IPS DF 19.7 (cell line): ENCODE data around the gene CREG1.

ENCODE experiments used
- DNase-seq: peaks from one replicate; pipeline ENCODE4 v3.0.0-alpha.2; 2013; ENCODE audit warnings: low read depth, low spot score

The CREG1 gene

DNA sequence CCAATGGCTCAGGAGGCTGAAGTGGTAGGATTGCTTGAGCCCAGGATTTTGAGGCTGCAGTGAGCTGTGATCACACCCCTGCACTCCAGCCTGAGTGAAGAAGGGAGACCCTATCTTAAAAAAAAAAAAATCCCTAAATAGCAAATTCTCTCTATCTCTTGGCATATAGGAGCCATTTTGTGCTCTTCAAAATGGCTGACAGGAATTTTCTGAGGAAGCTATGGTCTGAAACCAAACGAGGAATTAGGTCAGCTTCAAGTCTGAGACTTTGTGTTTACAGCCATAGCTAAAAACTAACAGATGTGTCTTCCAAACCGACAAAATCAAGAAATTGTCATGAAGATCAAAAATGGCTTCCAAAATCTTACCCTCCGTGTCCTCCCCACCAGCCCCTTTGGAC, 45.8 kb downstream of the CREG1 start:
- no peak for DNase-seq

DNA sequence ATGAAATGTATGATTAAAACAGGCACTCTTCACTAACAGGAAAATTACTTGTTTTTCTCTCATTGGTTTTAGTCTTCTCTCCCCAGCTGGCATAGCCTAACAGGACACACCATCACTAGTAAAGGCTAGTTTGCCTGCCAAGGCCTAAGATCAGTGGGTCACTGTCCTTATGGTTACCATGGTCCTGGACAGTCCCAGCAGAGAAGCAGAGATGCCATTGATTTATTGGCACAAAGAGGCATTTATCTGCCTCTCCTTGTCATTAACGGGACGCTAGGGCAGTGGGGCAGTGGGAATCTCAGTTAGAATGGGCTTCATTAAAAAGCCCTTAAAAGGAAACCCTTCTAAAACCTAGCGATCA, 49.1 kb downstream of the CREG1 start:
- DNase-seq, result no peak

DNA sequence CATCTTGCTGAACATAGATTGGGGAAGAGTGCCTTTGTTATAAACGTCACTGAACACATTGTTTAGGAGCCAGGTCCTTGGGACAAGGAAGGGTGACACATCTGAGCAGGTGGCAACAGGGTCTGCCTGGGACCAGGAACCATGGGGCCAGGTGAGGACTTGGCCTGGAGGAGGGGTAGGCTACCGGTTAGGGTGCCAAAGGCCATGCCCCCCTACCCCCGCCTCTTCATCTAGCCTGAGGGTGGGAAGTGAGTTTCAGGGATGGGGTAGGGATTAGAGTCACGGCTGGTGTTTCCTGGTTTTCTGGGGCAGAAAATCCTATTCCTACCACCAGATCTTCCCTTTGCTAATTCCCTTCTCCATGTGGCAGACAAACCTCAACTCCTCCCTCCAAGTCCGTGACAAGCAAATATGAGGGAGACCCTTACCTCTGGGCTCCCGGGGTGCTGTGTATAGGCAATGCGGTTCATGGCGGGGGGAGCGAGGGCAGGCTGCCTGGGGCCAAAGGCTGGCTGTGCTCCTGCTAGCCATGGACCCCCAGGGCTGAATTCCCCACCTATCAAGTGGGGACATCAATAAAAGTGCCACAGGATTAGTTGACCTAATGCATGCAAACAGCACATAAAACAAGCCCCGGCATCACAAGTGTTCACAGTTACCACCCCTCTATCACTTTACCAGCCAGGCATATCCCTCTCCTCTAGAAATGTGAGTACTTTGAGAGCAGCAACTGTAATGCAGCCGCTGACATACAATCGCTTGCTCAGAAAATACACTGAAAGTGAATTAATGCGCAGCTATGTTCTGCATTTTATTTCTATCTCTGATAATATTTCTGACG, 49.7 kb downstream of the CREG1 start:
- DNase-seq, result no peak

DNA sequence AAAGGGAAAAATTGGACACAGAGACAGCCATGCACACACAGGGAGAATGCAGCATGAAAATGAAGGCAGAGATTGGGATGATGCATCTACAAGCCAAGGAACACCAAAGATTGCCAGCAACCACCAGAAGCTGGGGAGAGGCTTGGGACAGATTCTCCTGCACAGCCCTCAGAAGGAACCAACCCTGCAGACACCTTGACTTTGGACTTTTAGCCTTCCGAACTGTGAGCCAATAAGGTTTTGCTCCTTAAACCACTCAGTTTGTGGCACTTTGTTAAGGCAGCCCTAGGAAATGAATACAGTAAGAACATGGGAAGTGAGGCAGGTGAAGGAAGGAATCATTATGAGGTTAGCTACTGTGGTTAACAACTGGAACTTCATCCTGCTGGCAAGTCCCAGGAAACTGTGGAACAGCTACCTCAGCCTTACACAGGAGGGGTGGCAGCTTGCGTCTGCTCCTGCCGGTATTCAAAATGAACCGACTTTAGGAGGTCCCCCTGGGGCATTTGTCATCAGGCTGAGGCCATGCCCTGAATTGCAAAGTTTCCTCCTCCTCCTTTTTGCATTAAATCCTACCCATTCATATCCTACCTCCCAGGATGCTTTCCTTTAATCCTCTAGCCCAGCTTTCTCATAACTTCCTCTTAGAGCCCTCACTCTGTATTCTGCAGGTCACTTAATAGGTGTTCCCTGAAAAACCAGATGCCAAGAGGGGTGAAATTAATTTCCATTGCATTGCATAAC, 50.7 kb downstream of the CREG1 start:
- no peak for DNase-seq

DNA sequence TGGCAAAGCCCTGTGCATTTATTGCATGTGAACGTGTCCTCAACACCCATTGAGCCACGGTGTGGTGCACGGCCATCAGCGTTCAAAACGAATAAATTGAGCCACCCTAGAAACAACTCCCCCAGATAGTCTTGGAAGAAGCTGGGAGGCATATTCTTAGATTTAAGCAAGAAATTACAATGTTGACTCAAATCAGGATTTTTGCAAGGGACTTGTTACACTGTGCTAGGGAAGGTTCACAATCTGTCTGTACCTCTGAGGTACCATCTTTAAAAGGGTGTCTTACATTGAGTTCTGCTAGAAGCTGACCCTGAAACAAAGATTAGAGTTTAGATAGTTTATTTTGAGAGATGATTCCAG, 51.4 kb downstream of the CREG1 start:
- no peak for DNase-seq

DNA sequence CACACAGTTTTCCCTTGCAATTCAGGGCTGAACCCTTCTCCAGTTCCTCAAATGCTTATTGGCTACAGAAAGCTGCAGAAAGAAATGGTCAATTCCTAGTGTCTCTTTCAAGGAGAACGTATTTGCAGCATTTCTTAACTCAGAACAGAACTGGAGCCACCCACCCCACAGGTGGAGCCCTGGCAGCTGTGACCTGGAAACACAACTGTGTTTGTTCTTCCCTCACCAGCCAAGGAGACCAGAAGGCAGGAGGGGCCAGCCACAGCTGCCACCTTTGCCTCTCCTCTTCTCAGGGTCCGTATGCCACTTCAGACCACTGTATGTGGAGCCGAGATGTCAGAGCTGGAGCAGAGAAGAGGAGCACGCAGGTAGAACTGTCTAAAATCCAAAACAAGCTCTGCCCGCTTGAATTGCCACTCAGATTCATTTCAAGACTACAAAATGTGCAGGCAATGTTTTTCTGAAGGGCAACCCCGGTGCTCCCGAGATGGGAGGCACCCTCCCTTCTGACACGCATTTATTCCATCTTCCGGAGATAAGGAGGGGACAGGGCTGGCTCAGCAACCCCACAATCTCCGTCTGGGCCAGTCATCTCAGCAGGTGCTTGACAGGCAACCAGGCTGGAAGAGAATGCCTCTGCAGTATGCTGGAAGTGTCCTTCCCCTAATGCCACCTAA, 51.9 kb downstream of the CREG1 start:
- DNase-seq, result no peak

DNA sequence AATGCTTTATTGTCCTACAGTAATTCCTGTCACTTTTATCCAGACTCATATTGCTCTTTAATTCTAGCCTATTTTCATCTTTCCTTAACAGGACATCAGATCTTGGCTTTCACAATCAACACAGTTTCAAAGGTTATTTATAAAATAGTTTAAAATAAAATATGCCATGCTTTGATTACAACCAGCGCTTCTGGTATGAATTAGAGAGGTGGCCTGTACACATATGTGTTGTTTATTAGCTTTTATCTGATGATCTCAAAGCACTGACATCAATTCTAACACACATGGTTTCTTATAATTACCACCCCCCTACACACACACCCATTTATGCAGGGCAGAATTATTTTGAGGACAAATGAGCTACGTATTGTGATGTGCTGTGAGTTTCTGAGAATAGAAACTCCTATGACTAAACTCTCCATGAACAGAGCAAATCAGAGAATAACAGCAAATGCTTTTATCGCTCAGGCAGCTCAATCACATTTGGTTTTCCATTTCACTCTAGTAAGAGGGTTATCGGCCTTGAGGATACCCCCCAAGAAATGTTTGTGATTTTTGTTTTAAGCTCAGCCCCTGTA, 53.2 kb downstream of the CREG1 start:
- DNase-seq, result no peak

DNA sequence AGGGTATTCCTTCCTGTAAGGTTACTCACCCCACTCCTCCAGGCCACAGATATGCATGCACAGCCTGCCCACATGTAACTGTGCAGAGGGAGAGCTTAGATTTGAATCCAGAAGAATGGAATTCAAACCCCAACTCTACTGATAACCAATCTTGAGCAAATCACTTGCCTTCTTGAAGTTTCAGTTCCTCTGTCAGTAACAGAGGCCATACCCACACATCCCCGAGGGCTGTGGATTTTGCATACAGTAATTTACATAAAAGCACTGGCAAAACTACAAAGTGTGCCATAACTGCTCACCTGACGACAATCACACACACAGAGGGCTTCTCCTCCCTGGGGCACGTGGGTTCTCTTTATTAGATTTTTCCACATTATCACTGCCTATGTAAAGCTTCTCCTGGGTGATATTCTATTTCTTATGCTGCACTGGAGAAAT, 53.9 kb downstream of the CREG1 start:
- DNase-seq, result no peak

DNA sequence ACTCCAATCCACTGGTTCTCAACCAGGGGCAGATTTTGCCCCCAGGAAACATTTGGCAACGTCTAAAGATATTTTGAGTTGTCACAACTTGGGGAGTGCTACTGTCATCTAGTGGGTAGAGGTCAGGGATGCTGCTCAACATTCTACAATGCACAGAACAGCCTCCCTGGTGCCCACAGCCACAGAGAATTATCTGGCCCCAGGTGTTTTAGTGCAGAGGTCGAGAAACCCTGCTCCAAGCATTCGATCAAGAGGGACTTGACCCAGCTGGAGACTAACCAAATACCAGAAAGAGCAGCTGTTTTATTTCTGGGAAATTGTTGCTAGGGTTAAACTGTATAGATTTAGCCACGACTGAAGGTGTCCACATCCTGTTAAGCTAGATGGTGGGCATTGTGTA, 54.5 kb downstream of the CREG1 start:
- no peak for DNase-seq

DNA sequence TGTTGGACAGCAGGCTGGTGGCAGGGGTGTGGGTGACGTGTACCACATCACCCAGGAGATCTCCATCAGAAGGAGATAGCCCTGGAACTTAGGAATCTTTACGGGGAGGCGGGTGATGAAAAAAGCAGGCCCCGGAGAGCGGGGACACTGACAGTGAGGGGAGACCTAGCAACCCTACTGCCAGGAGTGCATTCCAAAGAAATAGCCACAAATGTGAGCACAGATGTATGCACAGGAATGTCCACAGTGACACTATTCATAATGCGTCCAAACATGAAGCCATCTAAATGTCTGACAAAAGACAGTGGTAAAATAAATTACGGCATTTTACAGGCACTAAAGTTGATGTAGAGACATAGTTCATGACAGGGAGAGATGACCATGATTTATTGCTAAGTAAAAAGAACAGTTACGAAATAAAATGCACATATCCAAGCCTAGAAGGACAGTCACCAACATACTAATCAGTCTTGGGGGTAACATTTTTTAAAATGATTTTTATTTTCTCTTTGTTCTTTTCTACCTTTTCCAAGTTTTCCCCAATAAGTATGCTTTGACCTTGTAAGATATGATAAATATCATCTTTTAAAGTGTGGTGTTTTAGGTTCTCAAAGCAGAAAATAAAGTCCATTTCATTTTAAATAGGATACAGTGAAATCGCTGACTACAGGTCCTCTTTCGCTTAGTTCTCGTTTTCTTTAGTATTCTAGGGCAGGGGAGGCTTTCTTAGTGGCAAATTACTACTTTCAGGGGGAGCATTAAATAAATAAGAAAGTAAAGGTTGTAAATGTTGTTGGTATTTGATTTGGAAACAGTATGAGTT, 56.6 kb downstream of the CREG1 start:
- no peak for DNase-seq

DNA sequence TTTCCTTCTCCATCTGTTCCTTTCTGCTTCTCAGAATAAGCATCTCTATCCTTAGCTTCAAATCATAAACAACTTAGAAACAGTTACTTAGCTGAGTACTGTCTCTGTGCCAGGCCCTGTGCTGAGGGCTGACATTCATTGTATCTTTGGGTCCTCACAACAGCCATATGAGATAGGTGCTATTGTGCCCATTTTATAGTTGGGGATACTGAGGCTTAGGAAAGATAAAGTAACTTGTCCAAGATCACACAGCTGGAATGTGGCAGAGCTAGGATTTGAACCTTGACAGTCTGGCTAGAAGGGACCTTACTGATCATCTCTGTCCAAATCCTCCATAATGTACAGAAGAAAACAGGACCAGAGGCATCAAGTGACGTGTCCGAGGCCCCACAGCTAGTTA, 60.2 kb downstream of the CREG1 start:
- no peak for DNase-seq

DNA sequence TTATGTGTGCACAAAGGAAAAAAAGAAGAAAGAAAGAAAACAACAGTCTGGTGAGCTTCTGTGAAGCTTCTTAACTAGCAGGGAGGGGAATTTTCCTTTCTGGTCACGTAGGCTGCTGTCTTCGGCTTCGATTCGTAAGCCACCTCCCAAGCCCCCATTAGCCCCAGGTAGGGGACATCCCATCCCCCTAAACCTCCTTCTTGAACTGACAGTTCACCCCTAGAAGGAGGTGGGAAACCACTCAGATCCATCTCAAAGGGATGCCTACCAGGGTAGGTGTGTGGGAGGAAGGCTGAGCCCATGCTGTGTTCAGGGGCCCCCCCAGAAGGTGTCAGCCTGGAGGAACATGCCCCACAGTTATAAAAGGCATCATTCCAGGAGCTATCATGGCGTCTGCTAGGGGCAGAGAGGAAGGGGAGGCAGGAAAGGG, 61.1 kb downstream of the CREG1 start:
- no peak for DNase-seq

DNA sequence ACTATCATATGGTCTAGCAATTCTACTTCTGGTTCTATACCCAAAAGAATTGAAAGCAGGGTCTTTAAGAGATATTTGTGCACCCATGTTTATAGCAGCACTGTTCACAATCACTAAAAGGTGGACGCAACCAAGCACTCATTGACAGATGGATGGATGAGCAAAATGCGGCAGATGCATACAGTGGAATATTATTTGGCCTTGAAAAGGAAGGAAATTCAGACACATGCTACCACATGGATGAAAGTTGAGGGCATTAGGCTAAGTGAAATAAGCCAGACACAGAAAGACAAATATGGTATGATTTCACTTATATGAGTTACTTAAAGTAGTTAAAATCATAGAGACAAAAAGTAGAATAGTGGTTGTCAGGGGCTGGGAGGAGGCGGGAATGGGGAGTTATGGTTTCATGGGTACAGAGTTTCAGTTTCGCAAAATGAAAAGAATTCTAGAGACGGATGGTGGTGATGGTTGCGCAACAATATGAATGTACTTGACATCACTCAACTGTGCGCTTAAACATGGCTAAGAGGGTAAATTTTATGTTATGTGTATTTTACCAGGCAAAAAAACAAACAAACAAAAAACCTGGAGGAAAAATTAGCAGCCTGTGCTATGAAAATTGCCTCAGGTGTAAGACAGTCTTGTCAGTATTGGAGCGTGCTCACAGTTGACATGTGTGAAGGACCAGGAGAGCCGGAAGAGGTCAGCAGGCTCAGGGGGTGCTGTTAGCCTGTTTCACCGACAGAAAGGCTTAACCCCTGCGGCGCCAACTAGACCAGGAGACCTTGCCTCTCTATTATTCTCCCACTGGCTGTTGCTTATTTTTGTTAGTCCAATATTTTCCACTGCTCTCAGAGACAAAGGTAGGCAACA, 61.7 kb downstream of the CREG1 start:
- DNase-seq, result no peak
